ENCODE measurements around the gene SLC7A5.

- no peak for TF ChIP-seq FOXP2 (optimal IDR thresholded peaks at IDR 0.05; ENCODE audit: borderline replicate concordance, extremely low read depth, extremely low read length, insufficient read depth)
- no peak for TF ChIP-seq TAF1 (IDR thresholded peaks at IDR 0.05; ENCODE audit: borderline replicate concordance, insufficient read depth, low read length)
- TF ChIP-seq SIN3A (IDR thresholded peaks at IDR 0.05; ENCODE audit: borderline replicate concordance, insufficient read depth, low read length): no peak
- TF ChIP-seq REST (IDR thresholded peaks at IDR 0.05; ENCODE audit: insufficient read depth in 1 of 2, low read depth in 2 of 2, low read length in 2 of 2): no peak
Observed at GRCh38 chr16:87881324-87882200, 12.3 kb upstream of the SLC7A5 start.

Data from PFSK-1 (cell line).